ENCODE results near the gene JAZF1.

Gene JAZF1

DNA sequence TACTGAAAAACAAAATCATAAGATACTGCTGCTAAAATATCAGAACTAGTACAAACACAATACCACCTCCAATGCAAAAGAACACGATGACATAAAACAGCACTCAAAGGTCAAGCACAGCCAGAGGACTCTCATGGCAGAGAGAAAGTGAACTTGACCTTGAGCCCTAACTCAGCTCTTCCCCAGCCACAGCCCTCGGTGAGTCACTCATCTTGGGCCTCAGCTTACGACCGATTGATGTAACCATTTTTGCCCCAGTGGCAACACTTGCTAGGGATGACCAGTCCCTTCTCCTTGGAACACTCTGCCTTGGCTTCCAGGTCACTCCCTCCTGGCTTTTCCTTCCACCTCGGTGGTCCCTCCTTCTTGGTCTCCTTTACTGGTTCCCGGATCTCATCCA, 77.8 kb downstream of the JAZF1 start:
- no peak for DNase-seq

DNA sequence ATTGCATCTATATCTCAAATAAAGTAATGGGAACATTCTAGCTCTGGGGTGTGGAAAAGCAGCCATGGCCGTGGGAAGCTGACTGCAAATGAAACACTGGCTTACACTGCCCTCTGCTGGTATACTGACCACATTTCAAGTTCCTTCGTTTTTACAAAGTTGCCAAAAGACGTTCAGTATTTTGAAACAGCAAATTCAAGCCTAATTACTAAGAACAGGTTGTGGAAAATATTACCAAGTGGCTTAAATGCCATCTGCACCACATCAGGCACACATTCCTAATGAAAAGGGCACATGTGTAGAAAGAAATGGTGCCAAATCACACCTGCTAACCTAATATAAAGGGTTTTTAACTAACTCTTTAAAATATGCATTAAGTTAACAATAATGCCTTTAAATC, 83.9 kb downstream of the JAZF1 start:
- DNase-seq: peak in 2 of 4 experiments; percentile 5 to 13

DNA sequence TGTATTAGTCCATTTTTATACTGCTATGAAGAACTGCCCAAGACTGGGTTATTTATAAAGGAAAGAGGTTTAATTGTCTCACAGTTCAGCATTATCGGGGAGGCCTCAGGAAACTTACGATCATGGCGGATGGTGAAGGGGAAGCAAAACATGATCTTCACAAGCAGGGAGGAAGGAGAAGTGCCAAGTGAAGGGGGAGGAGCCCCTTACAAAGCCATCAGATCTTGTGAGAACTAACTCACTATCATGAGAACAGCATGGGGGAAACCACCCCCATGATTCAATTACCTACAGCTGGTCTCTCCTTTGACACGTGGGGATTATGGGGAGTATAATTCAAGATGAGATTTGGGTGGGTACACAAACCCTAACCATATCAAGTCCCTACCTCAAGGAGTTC, 85.4 kb downstream of the JAZF1 start:
- no peak for DNase-seq

DNA sequence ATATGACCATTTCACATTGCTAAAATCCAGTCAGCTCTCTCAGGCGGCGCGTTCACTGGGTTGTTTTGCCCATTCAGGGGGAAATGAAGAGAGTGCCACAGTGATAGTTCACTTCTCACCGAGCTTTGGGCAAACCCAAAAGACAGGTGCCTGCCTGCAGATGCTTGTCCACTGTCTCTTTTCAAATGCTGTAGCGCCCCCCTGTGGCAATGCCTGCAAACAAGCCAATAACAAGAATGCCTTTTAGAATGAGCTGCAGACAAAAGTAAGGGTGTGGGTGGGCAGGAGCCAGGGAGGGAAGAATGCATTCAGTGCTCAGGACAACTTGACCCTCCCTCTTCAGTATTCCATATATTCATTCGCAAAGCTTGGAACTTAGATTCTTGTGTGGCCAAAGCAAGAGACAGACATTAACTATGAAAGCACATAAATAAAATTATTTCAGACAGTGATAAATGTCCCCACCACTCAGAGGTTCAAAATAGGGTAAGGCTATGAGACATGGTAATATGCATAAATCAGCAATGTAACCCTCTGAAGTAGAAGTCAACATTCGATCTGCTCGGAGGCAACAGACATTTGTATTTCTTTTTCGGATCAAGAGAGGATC, 86.9 kb downstream of the JAZF1 start:
- peak in 2 of 4 experiments; percentile 40 to 42 for DNase-seq

DNA sequence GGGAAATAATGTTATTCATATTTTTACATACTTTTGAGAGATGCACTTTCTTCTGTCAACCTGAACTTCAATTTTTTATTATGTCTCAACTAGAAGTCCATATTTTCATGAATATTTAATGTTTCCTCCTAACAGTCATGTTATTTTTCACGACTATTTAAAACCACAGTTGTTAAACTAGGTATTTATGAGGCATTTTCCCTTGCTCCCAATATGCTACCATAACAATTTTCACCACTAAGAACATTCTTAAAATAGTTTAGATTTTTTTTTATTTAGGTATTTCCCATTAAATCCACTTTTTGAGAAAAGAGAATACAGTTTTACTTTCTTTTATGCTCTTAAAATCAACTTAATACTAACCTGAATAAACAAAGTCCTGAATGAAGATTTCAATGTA, 89.4 kb downstream of the JAZF1 start:
- DNase-seq: no peak

DNA sequence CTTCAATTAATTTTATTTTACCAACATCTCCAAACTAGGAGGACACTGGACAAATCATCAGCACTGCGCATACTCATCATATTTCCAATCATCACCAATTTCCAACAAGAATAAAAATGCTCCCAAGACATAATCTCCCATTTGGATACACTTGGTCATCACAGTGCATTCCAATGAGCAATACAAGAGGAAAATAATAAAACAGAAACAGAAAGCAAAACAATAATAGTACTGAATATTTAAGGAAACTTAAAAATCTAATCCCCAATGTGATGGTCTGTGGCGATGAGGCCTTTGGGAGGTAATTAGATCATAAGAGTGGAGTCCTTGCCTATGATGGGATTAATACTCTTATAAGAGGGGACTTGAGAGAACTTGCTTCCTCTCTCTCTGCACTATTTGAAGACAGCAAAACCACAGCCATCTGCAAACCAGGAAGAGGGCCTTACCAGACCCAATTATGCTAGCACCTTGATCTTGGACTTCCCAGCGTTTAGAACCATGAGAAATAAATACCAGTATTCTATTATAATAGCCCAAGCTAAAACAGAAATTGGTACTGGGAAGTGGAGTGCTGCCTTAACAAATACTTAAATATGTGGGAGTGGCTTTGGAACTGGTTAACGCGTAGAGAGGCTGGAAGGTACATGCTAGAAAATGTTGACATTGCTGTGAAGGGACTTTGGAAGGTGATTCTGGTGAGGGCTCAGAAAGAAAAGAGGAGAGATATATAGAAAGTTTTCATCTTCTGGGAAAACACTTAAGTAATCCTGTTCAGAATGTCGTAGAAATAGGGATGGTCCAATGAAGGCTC, 91.5 kb downstream of the JAZF1 start:
- DNase-seq: no peak

DNA sequence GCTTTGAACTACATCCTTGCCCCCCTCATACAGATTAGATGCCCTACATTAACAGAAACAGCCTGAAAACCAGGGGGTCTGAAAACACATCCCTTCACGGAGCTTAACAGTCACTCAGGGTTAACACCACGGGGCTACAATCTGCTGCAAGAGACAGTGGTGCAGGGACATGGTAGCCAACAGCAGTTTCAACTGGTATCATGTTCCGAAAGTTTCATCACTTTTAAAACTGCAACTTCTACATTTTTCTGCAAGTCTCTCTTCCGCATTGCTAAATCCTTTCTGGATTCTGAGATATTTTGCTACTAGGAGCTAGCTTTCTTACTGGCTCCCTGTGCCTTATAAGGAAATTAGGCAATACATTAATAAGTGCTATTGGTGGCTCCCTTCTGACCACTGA, 92.6 kb downstream of the JAZF1 start:
- DNase-seq: no peak

DNA sequence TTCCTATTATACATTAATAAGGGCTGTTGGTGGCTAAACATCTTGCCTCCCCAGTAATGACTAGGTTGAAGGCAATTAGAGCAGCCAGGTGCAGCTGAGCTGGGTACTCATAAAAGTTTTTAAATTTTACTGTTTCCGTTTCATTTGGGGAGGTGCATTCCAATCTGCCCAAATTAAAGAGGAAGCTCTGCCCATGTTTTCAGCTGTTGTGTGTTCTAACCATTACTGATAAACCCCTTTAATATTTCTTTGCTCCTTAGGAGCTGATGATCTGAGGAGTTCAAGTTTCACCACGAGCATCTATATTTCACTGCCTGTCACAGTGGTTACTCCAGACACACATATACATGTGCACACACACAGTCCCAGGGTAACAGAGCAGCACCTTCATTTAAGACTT, 94.4 kb downstream of the JAZF1 start:
- no peak for DNase-seq

DNA sequence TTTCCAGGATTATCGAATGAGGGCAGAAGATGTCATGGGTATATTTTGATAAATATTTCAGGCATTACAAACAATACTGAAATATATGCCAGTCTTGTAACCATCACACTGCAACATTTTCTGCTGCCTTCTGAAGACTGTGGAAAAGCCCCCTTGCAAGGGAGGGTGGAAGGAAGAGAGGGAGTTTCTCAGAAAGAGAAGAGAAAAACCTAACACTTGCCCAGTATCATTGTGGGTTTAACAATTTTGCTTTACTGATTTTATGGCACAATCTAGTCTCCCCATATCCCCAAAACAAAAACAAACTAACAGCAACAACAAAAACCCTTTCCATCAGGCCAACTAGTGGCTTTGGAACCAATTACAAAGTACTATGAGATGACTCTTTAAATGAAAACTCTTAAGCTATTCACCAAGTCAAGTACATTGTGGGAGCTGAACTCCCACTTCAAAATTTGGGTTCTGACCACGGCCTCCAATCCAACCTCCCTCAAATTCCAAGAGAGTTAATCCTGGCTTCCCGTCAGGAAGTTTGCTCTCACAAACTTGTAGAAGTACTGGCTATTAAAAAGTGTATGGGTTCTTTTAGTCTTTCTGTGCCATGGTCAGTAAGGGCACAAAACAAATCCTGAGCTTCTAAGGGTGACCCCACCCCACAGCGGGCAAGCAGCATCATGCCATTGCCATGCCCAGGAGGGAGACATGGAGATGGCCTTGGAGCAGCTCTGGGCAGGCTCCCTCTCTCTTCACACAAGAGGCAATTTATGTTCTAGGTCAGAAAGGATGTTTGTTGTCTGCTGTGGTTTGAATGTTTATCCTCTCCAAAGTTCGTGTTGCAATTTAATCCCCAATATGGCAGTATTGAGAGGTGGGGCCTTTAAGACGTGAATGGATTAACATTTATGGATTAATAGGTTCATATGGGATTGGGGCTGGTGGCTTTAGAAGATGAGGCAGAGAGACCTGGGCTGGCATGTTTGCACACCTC, 96.3 kb downstream of the JAZF1 start:
- DNase-seq: no peak

DNA sequence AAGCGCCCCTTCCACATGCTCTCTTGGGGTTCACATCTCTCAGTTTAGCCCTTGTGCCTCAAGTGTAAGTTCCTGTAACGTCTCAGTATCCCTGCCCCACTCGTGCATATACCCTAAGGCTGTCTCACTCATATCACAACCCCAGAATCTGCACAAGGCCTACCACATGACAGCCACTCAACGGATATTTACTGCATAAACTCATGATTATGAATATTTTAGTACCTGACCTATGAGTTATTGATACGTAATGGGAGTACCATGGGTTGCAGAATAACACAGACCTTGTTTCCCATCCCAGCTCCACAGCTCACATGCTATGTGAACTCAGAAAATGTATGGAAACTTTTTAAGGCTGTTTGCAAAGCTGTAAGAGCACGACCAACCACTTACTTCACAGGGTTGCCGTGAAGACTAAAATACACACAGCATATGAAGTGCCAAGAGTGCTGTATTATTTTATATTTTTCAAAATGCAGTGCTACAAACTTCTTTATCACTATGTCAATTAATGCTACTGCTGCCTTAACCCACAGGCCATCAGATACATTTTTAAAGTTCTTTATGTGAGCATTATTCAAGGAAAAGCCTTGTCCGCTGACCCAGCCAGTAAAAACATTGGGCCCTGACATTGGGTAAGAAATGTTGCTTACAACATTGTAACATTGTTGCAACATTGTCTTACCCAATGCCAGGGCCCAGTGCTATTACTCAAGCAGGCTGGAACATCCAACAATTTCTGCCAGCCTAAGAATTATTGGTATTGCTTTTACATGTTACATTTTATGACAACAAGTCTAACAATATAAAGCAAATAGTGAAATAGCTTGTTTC, 97.2 kb downstream of the JAZF1 start:
- no peak for DNase-seq

DNA sequence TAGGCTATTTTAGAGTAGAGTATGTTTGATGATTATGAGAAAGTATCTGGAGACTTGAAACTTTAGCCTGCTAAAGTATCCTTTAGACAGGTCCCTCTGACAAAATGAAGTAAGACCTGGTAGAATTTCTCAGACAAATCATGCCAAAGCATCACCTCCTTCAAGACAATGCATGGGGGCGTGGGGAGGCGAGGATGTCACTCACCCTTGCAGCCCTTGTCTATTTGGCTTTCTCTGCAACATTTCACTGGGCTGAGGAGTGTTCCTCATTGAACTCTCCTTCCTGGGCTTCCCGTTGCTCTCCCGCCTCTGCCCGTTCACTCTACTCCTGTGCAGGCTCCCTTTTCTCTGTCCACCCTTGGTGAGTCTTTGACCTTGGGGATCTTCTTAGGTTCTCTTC, 98.5 kb downstream of the JAZF1 start:
- DNase-seq: no peak

DNA sequence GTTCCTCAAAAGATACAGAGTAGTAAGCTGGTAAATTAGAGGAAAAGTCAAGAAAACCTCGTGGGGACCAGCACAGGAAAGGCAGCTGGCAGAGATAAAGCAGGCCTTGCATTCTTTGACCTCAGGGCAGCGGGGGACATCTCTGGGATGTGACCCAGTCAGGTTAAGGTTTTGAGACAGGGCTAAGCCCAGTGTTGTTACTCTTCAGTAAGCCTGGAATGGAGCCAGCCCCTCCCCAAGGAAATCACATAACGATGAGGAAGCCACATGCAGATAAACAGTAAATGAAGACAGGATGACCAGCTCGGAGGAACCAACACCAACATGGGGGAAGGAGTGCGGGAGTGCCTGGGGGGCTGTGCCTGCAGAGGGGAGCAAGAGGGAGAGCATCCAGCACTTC, 99.6 kb downstream of the JAZF1 start:
- DNase-seq: no peak

DNA sequence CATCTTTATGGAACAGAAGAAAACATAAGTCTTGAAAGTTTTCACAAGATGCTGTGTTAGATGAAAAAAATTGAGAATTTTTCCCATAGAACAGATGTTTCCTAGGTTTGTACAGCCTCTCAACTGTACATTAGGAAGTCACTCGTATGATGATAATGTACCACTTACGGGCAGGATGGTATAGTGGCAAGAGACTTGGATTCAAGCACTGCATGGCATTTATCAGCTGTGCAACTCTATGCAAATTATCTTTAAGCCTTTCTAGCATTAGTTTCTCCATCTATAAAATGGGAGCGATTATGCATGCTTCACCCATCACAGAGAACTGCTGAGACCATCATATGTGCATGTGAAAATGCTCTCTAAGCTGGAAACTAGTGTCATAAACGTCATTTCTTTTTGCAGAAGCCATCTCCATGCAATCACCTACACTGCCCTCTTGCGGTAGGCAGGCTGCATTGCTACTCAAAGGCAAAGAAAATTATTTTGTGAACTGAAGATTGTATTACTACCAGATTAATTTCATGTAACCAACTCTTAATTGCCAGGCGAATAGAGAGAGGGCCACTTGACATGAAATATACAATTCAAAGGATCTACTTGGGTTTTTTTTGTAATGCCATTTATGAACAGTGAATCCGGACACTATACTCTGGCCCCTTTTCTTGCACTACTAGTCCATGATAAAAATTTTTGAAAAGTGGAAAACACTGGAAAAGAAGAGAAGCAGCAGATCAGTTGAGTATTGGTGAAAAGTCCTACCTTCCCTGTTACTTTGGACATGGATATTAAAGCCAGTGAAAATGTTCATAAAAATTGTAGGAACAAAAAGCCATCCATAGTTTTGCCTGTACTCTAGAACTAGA, 102.3 kb downstream of the JAZF1 start:
- DNase-seq: peak; percentile 22 to 37 (median 28)

DNA sequence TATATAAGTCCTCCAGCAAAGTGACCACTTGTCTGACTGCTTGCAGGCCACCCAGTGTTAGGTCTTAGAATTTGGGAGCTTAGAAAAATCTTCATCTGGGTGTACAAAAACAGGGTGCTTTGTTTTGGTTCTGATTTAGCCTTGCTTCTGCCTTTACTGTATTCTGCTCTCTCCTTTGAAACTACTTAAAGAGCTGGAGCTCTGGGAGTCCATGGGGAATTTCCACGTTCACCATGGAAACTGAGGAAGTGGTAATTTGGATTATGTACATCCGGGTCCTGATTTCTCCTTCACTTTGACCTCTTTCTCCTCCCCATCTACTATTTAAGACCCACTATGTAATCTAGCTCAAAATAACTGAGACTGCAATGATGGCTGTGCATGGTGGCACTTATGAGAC, 103.0 kb downstream of the JAZF1 start:
- no peak for DNase-seq

DNA sequence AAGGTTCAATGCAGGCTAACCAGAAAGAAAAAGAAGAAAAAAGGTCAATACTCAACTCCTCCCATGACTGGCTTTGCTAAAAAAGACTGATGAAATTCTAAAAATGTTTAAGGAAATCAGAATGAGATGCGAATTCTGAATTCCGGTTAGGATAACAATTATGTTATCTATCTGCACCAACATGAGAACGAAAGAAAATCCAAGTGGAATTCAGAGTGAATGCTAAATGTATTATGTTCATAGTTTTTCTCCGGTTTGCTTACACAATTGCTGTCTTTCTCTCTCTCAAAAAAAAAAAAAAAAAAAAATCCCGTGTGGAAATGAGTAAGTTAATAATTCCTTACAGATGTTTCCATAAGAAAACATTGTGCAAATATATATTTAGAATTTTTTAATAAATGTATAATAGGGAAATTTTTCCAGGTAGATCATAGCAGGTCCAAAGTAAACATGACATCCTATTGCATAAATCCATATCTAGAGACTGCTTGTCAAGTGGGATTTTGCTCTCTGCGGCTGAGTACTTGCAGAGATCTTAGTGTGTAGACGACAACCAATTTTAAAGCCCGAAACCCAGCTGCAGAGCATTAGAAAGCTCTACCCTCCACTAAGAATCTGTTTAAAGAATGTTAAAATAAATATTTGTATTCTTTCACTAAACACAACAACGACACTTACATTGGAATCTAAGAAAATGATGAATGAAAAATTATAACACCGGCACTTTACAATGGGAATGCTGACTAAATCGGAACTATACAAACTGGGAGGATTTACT, 104.0 kb downstream of the JAZF1 start:
- DNase-seq: no peak

DNA sequence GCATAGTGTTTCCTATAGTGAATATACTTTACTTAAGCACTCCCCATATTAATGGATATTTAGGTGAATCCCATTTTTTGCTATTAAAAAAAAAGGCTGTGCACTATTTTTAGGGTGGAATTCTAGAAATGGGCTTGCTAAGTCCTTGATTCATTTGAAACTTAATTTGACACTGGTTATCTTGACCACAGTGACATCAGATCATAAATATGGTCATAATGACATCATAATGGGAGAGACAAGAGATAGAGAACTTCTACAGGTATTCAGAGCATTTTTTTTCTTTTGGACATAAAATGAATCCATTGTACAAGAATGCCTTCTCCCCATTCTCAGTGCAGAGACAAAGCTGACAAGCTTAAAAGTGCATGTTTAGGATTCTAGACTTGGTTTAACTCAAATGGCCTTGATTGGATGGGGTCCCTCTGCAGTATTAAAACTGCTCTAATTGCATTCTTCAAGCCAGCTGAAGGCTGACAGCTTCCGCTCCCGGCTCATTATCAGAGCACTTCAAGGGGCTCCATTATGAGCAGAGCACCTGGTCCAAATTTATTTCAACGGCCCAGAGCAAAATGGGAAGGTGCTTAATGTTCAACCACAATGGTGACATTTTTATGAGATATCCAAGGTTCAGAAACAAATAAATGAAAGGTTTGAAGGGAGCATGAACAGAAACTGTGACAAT, 104.8 kb downstream of the JAZF1 start:
- no peak for DNase-seq

DNA sequence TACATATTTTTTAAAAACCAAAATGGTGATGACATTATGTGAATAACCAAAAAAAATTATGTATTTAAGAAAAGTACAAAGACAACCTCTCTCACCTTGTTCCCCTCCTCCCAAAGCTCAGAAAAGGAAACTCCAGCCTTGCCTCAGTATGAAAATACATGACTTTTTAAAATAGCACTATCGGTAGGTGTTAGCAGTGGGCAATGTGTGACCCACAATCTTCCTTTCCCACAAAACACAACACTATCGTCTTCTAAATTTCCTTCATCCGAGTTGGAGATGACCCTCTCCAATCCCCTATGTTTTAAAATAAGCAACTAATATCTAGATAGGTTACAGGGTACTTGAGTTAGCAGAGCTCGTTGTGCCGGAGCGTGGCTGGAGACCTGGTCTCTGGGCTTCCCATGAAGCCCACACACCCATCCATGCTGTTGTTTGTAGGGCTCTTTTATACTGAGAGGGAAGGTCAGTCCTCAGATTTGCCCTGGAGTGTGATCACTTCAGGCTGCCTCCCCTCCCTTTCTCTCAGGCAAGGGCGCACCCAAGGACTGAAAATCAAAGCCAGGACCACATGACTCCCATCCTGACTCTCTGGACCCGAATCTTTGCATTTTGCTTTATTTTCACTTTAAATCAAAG, 107.6 kb downstream of the JAZF1 start:
- DNase-seq: no peak

DNA sequence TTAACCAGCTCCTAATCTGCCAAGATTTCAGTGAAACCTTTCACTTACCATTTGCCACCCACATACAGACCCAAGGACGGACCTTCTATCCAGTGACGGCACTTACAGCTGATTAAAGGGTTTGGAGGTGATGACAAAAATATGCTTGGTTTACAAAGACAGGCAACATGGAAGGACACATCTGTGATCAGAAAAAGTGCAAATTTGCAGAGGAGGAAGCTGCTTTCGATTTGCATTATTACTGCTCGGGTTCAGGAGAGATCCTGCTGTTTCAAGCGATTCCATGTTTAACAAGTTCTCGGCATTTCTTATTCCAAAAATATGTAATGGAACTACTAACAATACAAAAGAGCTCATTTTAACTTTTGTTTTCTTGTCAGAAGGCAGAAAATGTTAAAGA, 109.0 kb downstream of the JAZF1 start:
- DNase-seq: no peak

DNA sequence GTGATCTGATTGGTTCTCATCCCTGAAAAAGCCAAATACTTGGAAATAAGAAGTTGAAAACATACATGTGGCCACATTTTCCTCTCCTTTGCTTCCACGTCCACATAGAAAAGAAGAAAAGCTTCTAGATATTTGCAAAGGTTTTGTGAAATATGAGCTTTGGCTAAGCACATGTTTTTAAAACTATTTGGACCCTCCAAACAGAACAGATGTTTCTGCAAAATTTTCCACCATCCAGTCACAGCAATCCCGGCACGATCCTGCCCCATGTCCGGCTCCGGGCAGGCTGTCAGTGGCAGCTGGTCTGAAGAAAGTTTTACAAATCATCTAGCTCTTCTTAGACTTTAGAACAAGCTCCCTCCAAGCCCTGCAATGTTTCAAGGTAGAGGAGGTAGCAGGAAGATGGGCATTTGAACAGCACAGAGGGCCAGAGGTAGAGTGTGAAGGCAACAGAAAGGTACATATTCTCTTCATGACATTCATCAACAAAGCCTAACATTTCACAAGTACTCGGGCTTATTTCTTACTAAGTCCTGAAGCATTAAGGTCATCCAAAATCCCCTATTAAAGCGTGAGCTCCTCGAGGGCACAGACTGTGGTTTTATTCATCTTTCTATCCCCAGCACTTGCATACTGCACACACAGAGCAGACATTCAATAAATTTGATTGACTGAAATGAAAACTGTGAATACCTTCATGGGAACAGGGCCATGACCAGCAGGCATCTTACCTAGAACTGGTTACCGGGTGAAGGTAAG, 110.1 kb downstream of the JAZF1 start:
- no peak for DNase-seq
